GM10248 (cell line): ENCODE data around the gene RPH3AL.

Experiments used
- CTCF ChIA-PET: fragments of 300-600 bp; sonication (Branson Sonifier 250); formaldehyde crosslinking; extraction: SDS; loops from one replicate; lab custom pipeline; 2021; ENCODE audit warnings: antibody characterized with exemption; lab: Yijun Ruan, JAX
- POLR2A ChIA-PET: fragments of 350-650 bp; sonication (Branson Sonifier 250); formaldehyde crosslinking; extraction: SDS; loops from one replicate; lab custom pipeline; 2020; ENCODE audit warnings: antibody characterized with exemption; lab: Yijun Ruan, JAX
- DNase-seq: peaks from one replicate; pipeline ENCODE4 v3.0.0; 2012; ENCODE audit errors: extremely low spot score
- TF ChIP-seq, protein P1 (sequence below): IDR thresholded peaks from 2 replicates; pipeline ENCODE4 v1.5.1; 2012; ENCODE audit warnings: mild to moderate bottlenecking, low read depth; ENCODE audit errors: extremely low read depth, missing control alignments, control extremely low read depth

Gene RPH3AL

GRCh38 chr17:231966-232807, 120.4 kb downstream of the RPH3AL start:
- TF ChIP-seq, protein P1, sequence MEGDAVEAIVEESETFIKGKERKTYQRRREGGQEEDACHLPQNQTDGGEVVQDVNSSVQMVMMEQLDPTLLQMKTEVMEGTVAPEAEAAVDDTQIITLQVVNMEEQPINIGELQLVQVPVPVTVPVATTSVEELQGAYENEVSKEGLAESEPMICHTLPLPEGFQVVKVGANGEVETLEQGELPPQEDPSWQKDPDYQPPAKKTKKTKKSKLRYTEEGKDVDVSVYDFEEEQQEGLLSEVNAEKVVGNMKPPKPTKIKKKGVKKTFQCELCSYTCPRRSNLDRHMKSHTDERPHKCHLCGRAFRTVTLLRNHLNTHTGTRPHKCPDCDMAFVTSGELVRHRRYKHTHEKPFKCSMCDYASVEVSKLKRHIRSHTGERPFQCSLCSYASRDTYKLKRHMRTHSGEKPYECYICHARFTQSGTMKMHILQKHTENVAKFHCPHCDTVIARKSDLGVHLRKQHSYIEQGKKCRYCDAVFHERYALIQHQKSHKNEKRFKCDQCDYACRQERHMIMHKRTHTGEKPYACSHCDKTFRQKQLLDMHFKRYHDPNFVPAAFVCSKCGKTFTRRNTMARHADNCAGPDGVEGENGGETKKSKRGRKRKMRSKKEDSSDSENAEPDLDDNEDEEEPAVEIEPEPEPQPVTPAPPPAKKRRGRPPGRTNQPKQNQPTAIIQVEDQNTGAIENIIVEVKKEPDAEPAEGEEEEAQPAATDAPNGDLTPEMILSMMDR, result no peak
- ChIA-PET POLR2A (no interaction called here), CTCF (interaction anchor here (1.1 kb wide), 1 partner anchor 468 kb away, joined by 3 read pairs; no protein-coding TSS in a partner anchor)
- no peak for DNase-seq

DNA sequence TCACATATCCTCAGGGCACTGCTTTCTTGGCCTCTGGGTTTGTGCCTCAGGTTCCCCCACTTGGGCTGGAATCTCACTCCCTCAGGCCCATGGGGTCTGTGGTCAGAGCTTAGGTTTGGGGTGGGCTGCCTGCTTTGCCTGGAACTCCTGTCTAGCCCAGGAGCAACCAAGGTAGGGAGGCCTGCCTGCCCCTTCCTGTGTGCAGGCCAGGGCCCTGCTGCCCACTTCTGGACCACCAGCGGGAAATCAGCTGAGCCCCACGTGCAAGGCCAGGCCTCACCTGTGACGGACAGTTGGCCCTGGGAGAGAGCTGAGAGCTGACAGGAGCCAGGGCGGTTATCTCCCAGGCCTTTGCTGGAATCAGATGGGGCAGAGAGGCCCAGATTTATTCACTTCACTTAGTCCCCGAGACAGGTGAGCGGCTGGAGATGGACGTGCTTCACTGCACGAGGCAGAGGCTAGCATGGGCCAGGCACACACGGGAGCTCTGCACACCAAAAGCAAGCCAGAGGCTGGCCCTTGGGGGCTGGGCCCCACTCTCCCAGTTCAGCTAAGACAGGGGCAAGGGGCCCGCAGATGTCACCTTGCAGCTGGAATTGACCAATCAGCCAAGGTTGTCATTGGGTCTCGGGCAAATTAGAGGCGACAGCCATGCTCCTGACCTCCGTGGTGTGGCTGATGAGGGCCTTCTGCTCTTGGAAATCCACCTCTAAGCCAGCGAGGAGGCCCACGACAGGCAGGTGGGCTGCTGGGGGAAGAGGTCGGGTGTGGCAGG, 121.2 kb downstream of the RPH3AL start:
- ChIA-PET CTCF (interaction anchor here (1.1 kb wide), 1 partner anchor 469 kb away, joined by 3 read pairs; no protein-coding TSS in a partner anchor), POLR2A (no interaction called here)
- DNase-seq, result no peak
- TF ChIP-seq, protein P1, result no peak

DNA sequence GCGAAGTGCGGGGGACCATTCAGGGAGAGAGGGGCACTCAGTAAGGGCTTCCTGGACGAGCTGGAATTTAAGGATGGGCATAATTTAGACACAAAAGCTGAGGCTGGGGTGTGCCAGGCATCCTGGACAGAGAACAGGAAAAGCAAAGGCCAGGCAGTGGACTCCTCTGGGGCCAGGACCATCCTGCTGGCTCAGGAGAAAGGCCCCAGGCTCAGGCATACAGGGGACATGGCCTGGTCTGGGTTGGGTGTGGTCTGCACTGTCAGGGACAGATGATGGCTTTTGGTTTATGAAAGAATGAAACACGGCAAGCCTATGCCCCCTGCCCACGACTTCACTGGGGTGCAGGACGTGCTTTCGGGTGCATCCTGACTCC, 122.2 kb downstream of the RPH3AL start:
- TF ChIP-seq, protein P1, result no peak
- no peak for DNase-seq
- ChIA-PET CTCF (no interaction called here), POLR2A (no interaction called here)

- DNase-seq, result no peak
- ChIA-PET CTCF (no interaction called here), POLR2A (no interaction called here)
- TF ChIP-seq, protein P1, result no peak
These were observed 122.8 kb downstream of the RPH3AL start for GRCh38 chr17:229709-230394.

GRCh38 chr17:228951-229708, 123.5 kb downstream of the RPH3AL start:
- POLR2A ChIA-PET, result no interaction called here
- TF ChIP-seq, protein P1, result no peak
- no peak for DNase-seq
- CTCF ChIA-PET, result no interaction called here
